GM19455 (cell line): ENCODE measurements around the gene FASN.

Experiments used
- ATAC-seq: cut with Tn5 transposase; IDR thresholded peaks from one replicate; pipeline ENCODE4 v1.9.1; 2021; ENCODE audit not compliant: unreplicated experiment

The FASN gene

DNA sequence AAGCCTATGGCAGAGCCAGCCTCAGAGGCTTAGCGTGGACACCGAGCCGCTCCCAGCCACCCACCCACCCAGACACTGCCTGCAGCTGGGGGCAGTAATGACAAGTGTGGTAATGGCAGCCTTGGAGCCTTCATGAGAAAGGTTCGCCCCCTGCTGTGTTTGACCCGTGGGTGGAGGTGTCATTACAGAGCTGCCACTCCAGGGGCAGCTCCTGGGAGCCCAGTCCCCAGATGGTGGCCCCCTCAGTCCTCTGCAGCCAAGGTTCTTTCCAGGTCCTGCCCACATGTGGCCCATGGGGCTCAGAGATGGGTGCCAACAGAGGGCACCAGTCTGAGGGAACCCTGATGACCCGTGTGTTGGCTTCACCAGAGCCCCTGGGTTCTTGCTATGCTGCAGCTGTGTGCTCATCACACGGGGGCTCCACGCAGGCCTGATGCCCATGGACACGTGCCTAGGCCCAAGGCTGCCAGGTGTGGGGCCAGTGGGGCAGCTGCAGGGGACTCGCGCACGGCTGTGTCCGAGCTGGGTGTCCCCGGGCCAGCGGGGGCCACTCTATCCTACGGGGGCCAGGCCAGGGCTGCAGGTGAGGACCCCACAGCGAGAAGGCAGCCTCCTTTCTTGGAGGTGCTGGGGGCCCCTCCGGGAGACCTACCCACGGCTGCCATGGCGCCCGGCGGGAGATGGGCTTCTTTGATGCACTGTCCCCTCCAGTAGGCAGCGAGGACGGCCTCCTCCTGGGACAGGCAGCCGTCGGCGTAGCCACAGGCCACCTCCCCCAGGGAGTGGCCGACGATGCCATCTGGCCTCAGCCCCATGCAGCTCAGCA lies 8.1 kb downstream of the FASN start:
- no peak for ATAC-seq

DNA sequence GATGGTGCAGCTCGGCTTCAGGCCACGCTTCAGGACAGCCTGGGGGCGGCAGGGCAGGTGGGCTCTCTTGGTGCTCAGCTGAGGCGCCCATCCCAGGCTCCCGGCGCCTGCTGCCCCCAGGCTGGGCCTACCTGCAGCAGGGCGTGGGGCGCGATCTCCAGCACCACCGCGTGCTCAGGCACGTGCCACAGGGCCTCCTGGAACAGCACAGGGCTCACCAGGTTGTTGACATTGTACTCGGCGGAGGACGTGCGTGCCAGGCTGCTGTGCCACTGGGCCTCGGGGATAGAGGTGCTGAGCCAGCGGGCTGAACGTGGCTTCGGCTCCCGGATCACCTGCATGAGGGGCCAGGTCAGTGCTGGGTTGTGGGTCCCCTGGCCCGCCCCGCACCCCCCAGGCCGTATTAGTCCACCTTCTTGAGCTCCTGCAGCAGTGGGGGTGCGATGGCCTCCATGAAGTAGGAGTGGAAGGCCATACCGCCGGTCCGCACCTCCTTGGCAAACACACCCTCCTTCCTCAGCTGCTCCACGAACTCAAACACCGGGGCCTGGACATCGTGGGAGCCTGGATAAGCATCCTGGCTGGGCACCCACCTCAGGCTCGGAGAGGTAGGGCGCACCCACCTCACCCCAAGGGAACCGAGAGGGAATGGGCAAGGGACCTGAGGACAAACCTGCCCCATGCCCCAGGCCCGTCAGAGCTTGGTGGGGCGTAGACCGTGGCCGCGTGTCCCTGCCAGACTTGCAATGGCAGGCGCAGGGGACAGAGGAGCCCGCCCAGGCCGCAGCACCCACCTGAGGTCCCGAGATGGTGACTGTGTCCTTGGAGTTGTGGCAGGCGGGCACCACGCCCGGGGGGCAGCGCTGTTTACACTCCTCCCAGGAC lies 9.0 kb downstream of the FASN start:
- ATAC-seq: no peak

DNA sequence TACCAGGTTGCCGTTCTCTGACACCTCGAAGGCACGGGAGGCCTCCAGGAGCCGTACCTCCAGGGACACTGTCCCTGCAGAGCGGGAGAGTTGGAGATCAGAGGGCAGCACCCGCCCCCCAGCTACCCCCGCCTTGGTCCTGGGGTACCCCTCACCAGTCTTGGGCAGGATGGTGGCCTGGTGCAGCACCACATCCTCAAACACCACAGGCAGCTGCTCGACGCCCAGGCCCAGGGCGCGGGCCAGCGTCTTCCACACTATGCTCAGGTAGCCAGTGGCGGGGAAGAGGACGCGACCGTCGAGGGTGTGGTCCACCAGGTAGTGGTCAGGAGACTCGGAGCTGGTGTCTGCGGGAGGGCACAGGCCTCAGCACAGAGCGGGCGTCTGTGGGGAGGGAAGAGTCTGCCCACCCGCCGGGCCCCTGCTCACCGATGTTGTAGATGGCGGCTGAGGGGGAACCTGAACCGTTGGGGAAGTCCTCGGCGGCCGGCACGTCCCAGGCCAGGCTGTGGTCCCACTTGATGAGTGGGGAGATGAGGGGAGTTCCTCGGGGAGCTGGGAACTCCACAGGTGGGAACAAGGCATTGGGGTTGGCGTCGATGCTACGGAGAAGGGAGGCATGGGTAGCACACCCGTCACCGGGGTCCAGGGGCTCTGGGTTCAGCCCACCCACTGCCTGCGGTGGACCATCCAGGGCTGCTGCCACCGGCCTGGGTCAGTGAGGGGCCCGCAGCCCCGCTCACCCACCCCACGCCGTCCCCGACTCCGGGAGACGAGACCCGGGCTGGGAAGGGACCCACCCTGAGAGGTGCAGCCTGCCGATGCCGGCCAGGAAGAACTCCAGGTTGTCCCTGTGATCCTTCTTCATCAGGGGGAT lies 9.8 kb downstream of the FASN start:
- ATAC-seq: no peak

DNA sequence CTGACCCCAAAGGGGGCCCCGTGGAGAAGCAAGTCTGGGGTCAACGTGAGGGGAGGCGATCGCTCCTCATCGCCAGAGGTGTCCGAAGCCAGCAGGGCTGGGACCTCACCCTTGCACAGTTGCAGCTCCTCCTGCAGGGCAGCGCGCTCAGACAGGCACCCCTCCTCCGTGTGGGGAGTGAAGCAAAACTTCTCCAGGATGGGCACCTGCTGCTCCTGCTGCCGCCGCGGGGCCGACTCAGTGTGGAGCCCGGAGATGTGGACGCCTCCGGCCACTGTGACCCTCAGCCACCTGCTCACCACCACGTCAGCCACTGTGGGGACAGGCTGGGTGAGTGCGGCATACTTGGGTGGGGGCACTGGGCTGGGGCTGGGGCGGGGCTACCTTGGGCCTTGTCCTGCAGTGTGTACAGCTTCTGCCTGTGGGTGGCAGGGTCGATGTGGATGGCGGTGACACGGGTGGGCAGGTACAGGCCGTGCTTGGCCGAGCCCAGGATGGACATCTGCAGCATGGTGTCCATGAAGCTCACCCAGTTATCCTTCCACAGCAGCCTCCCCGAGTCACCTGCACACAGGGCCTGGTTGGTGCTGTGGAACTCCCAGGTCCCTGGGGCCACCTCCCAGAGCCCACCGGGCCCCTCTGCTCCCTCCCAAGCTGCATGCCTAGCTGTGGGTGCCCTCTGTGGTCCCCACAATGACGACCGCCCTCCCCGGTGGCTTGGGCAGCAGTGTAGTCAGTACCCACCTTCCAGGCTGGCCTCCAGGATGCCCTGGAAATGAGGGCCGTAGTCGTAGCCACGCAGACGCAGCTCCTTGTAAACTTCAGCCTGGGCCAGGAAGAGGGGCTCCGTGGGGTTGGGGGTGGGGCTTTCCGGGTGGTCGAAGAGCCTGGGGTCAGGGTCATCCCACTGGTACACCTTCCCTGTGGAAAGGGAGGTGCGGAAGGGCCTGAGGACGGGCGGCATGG lies 10.8 kb downstream of the FASN start:
- no peak for ATAC-seq

DNA sequence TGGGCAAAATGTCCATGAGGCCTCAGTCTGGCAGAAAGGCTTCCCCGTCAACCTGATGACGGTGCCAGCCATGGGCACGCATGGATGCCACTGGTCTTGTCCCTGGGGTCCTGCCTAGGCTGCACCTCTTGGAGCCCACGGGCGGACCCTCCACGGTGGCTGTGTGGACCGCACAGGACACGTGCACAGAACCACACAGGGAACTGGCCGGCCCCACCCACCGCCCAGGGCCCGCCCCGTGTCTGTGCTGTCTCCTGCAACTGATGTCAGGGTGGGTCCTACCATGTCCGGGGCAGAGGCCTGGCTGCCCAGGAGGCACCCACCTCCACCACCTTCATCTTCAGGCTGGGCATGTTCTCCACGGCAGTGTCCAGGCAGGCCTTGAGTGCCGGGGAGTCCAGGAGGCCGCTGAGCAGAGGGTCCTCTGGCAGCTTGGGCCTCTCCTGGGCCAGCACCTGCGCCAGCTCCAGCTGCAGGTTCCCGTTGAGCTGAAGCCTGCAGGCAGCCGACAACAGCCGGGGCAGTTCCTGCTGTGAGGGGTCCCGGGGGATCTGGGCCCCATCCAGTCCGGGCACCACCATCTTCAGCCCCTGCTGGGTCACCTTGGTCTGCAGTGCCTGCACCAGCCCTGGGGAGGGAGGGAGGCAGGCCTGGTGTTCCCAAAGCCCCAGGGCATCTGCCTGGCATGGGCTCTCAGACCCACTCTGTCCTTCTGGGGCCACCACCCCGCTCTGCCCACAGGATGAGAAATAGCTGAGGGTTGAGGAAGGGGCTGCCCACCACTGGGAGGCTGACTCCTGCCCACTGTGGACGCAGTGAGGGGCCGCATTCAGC lies 11.9 kb downstream of the FASN start:
- no peak for ATAC-seq

DNA sequence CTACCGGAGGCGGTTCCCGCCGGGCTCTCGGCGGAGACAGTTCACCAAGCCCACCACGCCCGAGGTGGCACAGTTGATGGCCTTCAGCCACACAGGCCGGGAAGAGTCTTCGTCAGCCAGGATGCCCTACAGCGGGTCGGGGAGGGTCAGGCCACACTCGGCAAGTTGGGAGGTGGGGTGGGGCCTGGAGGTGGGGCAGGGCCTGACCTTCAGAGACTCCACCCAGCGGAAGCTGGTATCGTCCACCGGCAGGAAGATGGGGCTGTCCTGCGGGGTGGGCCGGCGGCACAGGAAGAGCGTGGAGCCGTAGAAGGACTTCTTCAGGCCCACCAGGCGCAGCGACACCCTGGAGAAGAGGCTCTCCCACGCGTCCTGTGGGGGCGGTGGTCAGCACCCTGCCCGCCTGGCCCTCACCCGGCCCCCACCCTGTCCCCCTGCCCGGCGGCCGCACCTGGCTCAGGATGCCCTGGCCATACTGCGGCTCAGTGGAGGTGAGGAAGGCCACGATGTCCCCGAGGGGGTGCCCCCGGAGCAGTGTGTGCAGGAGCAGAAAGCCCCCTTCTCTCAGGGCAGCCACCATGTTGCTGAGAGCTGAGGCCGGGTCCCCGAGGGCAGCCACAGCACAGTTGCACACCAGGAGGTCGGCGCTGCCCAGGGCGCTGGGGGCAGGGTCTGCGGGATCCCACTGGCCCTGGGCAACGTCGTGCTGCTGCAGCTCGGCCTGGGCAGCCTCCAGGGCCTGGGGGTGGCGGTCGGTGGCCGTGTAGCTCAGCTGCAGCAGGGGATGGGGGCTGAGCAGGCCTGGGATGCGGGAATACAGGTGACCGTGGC lies 12.8 kb downstream of the FASN start:
- no peak for ATAC-seq

DNA sequence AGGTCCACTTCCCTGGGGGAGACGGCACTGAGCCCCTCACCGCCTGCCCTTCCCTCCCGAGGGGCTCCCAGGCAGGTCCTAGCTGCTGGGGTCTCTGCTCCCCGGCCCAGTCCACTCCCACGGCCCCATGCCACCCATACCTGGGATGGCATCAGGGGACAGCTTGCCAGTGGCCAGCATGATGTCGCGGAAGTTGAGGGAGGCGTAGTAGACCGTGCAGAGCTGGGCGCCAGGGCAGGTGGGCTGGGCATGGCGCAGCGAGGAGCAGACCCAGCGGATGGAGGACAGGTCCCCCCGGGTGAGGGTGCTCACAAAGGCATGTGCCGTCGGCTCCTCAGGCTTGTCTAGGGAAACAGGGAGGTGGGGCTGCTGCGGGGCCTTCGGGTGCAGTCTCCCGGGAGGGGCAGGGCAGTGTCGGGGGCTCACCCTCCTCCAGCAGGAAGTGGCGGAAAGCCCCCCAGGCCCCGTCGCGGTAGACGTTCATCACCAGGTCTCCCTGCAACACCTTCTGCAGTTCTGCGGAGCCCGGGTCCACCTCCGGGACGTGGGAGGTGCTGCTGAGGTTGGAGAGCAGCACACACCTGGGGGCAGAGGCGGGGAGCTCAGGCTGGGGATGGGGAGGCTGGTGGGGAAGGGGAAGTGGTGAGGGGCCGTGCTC lies 13.5 kb downstream of the FASN start:
- ATAC-seq: no peak

DNA sequence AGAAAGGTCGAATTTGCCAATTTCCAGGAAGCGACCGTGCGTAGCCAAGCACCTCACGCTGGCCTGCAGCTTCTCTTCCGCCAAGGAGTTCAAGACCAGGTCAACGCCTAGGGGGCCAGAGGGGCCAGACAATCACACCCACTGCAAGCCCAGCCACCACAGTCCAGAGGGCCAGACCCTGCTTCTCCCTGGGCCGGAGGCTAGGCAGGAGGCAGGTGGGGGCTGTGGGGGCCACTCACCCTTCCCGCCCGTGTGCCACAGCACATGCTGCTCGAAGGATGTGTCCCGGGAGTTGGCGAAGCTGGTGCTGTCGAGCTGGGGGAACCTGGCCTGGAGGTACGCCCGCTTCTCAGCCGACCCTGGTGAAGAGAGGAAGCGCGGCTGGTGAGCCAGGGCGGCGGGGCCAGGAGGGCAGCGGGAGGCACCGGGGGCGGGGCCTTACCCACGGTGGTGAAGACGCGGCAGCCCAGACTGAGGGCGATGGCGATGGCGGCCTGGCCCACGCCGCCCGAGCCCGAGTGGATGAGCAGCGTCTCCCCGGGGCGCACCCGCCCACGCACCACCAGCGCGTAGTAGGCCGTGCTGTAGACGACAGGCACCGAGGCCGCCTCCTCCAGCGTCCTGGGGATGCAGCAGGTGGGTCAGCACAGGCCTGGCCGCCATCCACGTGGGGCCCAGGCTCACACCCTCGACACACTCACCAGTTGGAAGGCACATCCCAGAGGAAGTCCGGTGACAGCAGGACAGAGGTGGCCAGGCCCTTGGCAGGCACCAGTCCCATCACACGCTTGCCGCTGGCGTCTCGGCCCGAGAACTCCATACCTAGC lies 14.3 kb downstream of the FASN start:
- no peak for ATAC-seq

DNA sequence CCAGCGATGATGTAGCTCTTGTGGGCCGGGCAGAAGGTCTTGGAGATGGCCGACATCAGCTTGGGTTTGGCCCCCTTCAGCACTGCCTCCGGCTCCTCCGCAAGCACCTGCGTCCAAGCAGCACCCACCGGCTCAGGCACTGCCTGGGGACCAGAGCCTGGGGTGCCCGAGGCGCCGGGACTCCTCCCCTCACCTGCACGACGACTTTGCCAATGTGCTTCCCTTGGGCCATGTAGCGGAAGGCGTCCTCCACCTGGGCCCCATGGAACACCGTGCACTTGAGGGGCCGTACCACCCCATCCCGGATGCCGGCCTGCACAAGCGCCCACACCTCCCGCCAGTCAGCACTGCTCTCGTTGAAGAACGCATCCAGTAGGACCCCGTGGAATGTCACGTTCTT lies 15.0 kb downstream of the FASN start:
- ATAC-seq: no peak

DNA sequence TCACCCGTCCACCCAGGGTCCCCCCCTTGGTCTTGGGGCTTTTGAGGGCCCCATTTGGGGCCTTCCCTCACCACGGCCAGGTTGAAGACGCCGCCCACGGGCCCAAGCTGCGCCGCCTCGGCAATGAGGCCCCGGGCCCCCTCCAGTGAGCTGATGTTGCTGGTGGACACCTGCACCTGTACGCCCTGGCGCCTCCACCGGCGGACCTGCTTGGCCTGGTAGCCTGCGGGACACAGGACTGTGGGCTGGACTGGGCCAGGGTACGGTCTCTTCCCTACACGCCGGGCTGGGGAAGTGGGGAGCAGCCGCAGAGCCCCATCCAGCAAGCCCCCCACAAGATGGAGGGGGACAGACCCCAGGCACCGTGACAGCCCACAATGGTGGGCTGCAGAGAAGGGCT lies 15.6 kb downstream of the FASN start:
- no peak for ATAC-seq

DNA sequence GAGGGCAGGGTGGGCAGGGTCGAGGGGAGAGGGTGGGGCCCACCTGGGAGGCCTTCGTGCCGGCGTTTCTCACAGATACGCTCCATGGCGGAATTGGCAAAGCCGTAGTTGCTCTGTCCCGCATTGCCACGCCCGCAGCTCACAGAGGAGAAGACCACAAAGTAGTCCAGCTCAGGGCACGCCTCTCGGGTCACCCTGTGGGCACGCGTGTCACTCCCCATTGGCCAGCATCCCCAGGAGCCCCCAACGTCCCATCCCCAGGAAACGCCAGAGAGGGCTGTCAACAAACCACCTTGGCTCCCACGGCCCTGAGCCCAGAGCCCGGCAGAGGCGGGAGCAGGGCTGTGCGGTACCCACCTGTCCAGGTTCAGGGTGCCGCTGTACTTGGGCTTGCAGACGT lies 16.1 kb downstream of the FASN start:
- ATAC-seq: no peak

DNA sequence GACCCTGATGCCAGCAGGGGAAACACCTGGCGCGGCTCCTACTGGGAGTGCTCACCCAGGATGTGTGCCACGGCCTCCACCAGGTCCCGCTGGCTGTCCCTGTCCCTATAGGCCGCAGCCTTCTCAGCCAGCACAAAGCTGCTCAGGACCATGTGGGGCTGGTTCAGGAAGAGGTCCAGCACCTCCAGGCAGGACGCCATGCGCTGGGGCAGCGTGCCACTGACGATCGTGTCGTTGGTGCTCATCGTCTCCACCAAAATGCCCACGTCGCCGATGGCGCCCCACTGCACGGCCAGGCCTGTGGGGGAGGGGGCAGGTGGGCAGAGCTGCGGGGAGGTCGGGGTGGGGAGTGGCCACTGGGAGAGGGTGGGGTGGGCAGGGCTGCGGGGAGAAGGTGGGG lies 16.5 kb downstream of the FASN start:
- ATAC-seq: no peak

DNA sequence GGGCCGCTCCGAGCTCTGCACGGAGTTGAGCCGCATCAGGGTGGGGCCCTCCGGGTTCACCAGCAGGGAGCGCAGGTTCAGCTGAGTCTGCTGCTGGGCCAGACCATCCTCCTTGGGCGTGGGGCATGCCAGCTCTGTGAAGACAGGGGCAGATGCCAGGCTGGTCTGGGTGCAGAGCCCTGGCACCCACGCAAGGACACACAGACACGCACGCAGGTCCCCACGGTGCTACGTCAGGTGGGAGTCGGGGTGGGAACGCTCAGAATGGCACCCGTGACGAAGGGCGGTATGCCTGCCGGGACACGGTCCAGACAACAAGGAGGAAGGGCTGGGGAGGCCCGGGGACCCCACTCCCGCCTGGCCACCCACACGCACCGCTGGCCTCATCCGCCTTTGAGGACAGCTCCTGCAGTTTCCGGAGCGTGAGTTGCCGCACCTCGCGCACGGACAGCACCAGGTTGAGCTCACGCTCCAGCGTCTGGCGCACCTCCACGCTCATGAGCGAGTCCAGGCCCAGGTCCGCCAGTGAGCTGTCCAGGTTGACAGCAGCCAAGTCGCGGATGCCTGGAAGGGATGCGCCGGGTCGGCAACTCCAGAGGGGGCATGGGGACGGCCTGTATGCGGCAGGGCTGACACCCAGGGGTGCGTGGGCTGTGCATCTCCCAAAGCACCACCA lies 17.1 kb downstream of the FASN start:
- ATAC-seq: no peak

DNA sequence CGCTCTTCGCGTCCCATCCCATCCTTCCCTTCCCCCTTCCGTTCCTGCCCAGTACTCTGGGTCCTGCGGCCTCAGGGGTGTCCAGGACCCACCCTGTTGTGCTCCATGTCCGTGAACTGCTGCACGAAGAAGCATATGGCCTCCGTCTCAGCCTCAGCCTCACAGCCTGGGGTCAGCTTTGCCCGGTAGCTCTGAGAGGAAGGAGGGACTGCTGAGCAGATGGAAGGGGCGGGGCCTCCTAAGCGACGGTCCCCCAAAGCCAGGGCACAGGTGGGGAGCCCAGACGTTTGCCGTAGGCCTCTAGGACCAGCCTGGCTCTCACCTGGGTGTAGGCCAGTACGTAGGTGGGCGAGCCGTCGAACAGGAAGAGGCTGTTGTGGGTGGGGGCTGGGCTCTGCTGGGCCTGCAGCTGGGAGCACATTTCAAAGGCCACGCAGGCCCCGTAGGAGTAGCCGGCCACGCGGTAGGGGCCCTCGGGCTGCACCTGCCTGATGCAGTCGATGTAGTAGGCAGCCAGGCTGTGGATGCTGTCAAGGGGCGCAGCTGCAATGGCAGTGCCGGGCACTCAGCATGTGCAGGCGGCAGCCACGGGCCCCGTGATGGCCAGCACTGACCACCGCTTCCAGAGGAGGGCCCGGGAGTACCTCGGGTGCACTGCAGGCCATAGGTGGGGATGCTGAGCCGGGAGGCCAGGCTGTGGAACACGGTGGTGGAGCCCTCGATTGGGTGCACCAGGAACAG lies 17.8 kb downstream of the FASN start:
- ATAC-seq: no peak

DNA sequence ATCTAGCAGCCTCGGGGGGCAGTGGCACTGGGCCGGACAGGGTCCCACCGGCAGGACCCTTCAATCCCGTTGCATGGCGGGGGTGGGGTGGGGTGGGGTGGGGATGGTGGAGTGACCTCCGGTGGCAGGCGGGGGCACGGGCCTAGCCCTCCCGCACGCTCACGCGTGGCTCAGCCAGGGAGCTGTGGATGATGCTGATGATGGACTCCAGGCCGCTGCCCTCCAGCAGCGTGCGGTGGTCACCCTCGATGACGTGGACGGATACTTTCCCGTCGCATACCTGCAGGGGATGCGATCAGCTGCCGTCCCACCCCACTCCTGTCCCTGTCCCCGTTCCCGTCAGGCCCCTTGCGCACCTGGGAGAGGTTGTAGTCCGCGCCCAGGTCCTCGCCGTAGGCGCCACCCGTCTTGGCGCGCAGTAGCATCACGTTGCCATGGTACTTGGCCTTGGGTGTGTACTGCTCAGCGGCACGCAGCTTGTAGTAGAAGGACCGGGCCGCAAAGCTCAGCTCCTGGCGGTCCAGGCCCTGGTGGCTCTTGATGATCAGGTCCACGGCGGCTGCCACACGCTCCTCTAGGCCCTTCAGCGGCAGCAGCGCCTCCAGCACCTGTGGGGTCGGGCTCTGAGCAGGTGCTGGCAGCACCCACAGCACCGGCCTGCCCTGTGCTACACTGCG lies 18.9 kb downstream of the FASN start:
- ATAC-seq: no peak
